ENCODE data around the gene HSD17B14.
A peak's percentile ranks its signal among the peaks of the same experiment; 100 is the strongest.
"Not testable (repeated sequence)": the region's sequence is repeated elsewhere in the genome, so short reads cannot be mapped to it uniquely, and the experiment has no call there.

Gene HSD17B14

GRCh38 chr19:48867746-48868113 lies 31.4 kb upstream of the HSD17B14 start:
- no peak for DNase-seq (ENCODE audit: low read depth, low spot score)

DNA sequence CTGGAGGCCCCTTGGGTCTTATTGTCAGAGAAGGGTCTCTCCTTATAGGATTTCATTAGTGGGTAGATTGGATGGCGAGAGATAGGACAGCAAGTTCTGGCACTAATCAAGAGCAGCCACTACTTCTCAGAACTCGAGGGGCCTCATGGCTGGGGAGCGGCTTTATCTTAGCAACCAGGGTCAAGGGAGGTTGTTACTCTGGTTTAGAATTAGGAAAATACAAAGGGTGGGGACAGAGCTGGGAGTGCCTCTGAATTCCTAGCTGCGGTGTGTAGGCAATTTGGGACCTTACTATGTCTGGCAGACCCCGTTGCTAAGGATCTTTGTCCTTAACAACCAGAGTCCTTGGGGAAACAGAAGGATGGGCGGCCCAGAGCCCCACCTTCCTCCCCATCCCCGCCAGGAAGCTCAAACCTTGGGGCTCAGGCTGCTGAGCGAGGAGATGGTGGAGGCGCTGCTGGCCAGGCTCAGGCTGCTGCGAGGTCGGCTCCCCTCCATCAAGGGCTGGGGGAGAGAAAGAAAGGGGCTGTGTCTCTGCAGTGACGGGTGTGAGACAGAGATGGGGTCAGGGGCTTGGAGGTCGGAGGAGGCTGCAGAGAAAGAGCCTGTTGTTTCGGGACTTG lies 30.9 kb upstream of the HSD17B14 start:
- no peak for DNase-seq (ENCODE audit: low read depth, low spot score)

GRCh38 chr19:48866692-48867091 lies 30.4 kb upstream of the HSD17B14 start:
- DNase-seq (ENCODE audit: low read depth, low spot score), result no peak

- no peak for DNase-seq (ENCODE audit: low read depth, low spot score)
Observed at GRCh38 chr19:48862827-48863226, 26.5 kb upstream of the HSD17B14 start.

GRCh38 chr19:48861313-48861712 lies 25.0 kb upstream of the HSD17B14 start:
- no peak for DNase-seq (ENCODE audit: low read depth, low spot score)

DNA sequence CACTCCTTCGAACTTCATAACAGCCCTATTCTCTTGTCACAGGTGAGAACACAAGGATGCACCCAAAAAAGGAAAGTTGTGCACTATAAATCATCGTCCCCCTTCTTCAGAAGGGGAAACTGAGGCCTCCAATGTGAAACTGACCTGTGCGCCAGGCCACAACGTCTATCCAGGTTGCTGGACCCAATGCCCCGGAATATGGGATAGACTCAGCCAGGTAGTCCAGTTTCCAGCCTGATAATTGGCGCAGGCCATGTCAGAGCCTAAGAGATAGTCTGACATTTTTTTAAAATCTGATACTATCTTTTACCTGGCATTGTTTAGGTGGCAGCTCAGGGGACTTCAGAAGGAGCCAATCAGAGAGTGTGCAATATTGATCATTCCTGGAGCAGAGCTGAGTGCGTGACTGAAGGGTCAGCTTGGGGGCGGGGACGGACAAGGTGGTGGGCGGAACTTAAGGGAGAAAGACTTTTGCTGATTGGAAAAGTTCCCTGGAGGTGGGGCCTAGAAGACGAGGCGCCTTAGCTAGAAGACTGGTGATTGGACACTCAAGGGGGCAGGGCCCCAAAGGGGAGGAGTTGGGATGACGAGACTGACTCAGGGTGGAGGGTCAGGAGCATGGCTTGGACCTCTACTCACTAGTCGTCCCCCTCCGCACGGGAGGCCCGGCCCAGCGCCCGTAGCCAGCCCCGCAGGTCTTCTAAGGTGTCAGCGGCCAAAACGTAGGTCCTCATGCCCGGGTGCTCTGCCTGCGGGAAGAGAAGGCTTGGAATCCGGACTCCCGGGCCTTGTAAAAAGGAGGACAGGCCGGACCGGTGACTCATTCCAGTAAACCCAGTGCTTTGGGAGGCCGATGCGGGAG lies 23.7 kb upstream of the HSD17B14 start:
- DNase-seq (ENCODE audit: low read depth, low spot score), result no peak

GRCh38 chr19:48858984-48859710 lies 22.9 kb upstream of the HSD17B14 start:
- DNase-seq (ENCODE audit: low read depth, low spot score), result peak; percentile 58

- DNase-seq (ENCODE audit: low read depth, low spot score), result no peak
Observed at GRCh38 chr19:48856921-48857320, 20.6 kb upstream of the HSD17B14 start.

GRCh38 chr19:48854103-48854502 lies 17.8 kb upstream of the HSD17B14 start:
- no peak for DNase-seq (ENCODE audit: low read depth, low spot score)

DNA sequence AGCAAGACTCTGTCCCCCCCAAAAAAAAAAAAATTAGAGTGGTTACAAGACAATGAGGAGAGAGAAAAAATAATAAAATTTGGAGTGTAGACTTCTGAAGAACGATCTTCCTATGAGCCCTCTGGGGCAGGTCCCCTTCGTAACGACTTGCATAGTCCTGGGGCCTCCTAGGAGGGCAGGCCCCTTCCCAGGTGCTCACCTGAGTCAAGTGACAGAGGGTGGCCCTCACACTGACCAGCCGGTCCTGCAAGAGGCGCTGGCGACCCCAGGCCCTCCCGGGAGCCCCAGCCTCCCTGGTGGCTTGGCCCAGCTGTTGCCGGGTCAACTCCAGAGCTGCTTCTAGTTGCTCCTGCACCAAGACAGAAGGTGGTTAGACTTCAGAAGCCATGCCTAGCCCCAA lies 17.2 kb upstream of the HSD17B14 start:
- no peak for DNase-seq (ENCODE audit: low read depth, low spot score)

DNA sequence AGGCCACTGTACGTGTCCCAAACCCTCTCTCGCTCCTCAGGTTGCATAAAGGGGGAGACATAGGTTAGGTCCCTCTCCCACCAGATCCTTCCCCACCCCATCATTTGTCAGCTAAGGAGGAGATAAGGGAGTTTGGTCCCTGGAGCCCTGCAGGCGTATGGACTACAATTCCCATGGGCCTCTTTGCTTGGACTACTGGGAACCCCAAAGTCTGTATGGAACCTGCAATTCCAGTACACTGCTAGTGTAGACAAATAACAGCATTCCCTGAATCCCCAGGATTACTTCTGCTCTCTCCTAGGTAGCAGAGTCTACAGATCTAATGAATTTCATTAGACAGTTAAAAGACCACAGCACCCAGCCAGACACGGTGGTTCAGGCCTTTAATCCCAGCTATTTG lies 16.0 kb upstream of the HSD17B14 start:
- DNase-seq (ENCODE audit: low read depth, low spot score), result no peak

DNA sequence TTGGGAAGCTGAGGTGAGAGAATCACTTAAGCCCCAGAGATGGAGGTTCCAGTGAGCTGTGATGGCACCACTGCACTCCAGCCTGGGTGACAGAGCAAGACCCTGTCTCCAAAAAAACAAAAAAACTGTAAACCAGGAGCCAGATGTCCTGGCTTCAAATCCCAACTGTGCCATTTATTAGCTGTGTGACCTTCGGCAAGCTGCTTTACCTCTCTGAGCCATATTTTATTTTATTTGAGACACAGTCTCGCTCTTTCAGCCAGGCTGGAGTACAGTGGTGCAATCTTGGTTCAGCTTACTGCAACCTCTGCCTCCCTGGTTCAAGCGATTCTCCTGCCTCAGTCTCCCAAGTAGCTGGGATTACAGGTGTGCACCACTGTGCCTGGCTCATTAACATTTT lies 10.4 kb upstream of the HSD17B14 start:
- not testable (repeated sequence) for DNase-seq (ENCODE audit: low read depth, low spot score)

GRCh38 chr19:48845384-48845783 lies 9.1 kb upstream of the HSD17B14 start:
- no peak for DNase-seq (ENCODE audit: low read depth, low spot score)

DNA sequence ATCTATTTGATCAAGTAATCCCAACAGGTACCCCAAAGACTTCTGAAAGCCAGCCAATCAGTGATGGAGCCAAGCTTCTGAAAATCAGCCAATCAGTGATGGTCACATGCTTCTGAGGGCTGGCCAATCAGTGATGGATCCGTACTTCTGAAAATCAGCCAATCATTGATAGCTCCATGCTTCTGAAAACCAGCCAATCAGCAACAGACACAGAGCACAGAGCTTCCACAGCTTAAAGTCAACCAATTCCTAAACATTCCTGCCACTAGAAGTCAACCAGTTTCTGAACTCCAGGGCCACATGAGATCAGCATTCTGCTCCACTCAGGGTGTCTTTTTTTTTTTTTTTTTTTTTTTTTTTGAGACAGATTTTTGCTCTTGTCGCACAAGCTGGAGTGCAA lies 8.2 kb upstream of the HSD17B14 start:
- no peak for DNase-seq (ENCODE audit: low read depth, low spot score)

GRCh38 chr19:48842789-48843162 lies 6.5 kb upstream of the HSD17B14 start:
- DNase-seq (ENCODE audit: low read depth, low spot score), result no peak

DNA sequence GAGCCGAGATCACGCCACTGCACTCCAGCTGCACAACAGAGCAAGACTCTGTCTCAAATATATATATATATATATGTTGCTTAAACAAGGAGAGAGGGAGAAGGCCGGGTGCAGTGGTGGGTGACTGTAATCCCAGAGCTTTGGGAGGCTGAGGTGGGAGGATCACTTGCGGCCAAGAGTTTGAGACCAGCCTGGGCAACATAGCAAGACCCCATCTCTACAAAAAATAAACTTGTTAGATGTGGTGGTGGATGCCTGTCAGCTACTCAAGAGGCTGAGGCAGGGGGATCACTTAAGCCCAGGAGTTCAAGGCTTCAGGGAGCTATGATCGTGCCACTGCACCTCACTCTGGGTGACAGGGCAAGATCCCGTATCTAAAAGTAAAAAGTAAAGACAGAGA lies 5.3 kb upstream of the HSD17B14 start:
- DNase-seq (ENCODE audit: low read depth, low spot score), result no peak

DNA sequence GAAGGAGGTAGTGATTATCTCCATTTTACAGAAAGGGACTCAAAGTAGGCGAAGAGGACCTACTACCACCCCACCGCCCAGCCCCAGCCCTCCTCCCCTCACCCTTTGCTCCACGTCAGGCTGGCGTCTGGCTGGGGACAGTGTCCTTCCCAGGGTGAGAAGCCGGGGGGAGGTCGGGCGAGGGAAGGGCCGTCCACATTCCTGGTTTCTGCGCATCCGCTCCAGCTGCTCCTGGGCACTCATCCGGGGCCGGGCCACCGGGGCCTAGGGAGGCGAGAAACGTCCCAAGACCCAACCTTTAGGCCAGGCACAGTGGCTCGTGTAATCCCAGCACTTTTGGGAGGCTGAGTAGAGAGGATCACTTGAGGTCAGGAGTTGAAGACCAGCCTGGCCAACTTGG lies 4.8 kb upstream of the HSD17B14 start:
- no peak for DNase-seq (ENCODE audit: low read depth, low spot score)

DNA sequence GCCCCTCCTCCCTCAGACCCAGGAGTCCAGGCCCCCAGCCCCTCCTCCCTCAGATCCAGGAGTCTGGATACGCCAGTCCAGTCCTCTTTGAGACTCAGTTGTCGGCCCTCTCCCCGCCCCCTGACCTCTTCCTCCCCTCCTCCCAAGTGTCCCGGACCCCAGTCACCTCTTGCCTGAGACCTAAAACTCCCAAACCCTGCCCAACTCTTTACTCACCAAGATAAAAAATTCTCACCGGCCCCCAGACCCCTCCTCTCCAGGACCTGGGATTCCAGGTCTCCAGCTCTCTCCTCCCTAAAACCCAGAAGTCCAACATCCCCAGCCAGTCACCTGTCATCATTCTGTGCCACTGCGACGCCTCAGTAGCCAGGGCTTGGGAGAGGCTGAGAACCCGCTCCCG lies 1.4 kb upstream of the HSD17B14 start:
- DNase-seq (ENCODE audit: low read depth, low spot score), result no peak

DNA sequence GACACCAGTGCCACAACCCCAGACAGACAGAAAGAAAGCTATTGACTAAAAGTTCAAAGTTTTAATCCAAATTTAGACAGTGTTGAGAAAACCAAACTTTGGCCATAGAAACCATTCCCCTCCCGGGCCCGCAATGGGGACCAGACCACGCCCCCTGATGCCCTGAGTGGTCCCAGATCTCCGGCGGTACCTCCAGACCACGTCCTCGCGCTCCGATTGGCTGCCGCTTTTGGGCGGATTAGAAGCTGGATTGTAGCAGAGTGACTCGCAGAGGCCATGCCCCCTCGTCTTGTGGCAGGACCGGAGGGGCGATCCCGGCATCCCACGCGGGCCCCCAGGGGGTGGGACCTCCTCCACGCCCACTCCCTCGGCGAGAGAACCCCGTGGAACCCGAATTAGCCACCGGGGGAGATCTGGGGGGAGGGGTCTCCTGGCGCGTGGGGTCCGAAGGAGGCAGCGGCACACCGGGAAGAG lies 797 bp upstream of the HSD17B14 start:
- DNase-seq (ENCODE audit: low read depth, low spot score), result peak; percentile 78

DNA sequence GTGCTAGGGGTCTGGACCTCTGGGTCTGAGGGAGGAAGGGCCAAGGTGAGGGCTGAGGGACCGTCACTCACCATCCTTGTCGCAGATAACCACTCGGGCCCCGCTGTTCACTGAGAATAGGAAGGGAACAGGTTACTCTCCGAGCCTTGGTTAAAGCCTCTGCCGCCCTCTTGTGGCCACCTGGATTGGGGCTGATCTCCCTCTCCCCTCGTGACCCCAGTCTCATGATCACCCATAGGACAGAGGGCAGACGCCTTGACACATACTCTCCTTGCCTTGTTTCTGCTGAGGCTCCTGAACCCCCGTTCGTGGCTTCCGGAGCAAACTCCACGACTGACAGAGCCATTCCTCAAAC lies 580 bp downstream of the HSD17B14 start:
- peak; percentile 94 for DNase-seq (ENCODE audit: low read depth, low spot score)

DNA sequence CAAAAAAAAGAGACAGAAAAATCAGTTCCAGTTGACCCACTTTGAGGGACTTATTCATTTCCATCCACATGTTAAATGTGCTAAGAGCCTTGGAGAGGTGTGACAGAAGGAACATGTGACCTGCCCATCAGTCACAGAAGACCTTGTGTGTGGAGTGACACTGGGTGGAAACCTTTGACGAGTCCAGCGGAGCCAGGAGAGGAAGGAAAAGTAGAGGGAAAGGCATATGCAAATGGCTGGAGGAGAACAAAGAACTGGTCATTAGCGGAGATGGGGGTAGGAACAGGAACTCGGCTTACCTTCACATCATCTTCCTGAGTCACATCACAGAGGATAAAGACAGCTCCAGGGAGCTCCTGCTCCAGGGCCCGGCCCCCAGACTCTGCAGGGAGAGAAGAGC lies 2.3 kb downstream of the HSD17B14 start:
- no peak for DNase-seq (ENCODE audit: low read depth, low spot score)

GRCh38 chr19:48833049-48833448 lies 3.2 kb downstream of the HSD17B14 start:
- no peak for DNase-seq (ENCODE audit: low read depth, low spot score)

DNA sequence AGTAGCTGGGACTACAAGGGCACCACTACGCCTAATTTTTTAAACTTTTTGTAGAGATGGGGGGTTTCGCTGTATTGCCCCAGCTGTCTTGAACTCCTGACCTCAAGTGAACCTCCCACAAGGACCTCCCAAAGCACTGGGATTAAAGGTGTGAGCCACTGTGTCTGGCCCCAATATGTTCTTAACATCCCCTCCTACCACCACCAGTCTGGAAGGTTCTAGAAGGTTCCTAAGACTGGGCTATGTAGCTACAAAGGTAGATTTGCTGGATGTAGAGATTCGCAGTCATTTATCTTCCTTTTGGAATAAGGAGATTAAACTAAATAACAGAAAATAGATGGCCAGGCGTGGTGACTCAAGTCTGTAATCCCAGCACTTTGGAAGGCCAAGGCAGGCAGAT lies 5.3 kb downstream of the HSD17B14 start:
- no peak for DNase-seq (ENCODE audit: low read depth, low spot score)
